ENCODE measurements around the gene IL21. TPM values are rescaled to one million over a fixed set of nuclear protein-coding genes. Genes with fewer than 3 reads are reported as not detected.

Gene IL21
- total RNA-seq, 4 donors from 2014 or later, result not detected

DNA sequence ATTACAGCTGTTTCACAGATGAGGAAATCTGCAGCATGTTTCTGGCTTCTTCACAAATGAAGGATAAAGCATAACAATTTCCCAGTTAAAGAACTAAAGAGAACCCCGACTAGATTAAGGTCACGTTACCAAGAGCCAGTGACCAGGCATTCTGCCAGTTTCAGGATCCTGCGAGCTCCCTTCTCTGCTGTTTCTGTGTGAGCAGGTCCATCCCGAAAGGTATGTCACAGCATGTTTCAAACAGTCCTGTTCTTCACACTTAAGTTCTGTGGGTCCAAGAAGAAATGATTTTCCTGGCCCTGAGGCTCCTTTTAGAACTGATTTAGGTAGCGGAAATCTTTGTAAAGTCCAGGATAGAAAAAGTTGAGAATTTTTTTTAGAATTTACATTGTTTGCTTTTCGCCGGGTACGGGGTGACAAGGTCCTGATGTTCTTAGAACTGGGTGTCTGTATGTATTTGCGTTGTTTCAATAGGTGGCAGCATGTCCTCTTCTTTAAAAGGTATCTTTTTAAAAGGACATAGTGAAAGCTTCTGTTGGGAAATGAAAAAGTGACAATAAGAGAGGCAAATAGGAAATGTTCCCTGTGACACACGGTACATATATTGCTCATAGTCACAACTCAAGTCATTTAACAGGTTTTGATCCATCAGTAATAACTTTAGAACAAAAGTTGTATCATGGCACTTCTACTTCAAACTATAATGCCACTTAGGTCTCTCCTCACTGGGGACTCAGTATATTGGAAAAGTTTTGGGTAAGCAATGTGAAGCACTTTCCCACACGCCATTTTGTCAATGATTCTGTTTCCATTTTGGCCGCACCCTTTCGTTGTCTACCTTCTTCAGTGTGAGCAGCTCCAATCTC, 18.4 kb downstream of the IL21 start:
- Histone ChIP-seq H3K4me1 (peaks cover 0 to 4% of the 10 kb centered on the region in 2 donors), H3K27ac (no peak overlapping the region), H3K4me3 (replicated peaks in 1 of 3) (no peak overlapping the region), H3K9me3 (no peaks in the 10 kb centered on the region), H3K36me3 (no peaks in the 10 kb centered on the region), H3K27me3 (no peaks in the 10 kb centered on the region)
- WGBS, 2 donors, result 30 to 38% methylated on average over 13 of the region's 13 CpGs
- intact Hi-C loops (cut with DNase I), result loop anchor here (5.0 kb wide), 1 partner anchor 110 kb away; no protein-coding TSS in a partner anchor
- TF ChIP-seq POLR2A (IDR thresholded peaks at IDR 0.05), result no peak
- TF ChIP-seq, protein P1, sequence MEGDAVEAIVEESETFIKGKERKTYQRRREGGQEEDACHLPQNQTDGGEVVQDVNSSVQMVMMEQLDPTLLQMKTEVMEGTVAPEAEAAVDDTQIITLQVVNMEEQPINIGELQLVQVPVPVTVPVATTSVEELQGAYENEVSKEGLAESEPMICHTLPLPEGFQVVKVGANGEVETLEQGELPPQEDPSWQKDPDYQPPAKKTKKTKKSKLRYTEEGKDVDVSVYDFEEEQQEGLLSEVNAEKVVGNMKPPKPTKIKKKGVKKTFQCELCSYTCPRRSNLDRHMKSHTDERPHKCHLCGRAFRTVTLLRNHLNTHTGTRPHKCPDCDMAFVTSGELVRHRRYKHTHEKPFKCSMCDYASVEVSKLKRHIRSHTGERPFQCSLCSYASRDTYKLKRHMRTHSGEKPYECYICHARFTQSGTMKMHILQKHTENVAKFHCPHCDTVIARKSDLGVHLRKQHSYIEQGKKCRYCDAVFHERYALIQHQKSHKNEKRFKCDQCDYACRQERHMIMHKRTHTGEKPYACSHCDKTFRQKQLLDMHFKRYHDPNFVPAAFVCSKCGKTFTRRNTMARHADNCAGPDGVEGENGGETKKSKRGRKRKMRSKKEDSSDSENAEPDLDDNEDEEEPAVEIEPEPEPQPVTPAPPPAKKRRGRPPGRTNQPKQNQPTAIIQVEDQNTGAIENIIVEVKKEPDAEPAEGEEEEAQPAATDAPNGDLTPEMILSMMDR (IDR thresholded peaks at IDR 0.05), result peak in 5 of 6 experiments; percentile 29 to 54 (median 44)
- peak; percentile 47 to 64 for DNase-seq

DNA sequence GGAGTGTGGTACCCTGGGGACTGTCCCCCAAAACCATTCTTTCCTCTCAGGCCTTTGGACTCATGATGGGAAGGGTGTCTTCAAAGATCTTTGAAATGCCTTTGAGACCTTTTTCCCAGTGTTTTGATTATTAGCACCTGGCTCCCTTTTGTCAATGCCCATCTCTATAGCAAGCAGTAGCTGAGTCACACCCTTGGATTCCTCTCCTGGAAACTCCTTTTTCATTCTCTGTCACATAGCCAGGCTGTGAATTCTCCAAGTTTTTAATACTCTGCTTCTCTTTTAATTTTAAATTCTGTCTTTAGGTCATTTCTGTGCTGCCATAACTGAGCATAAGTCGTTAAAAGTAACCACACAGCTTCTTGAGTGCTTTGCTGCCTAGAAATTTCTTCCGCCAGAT, 29.7 kb downstream of the IL21 start:
- intact Hi-C loops (cut with DNase I), result no loop called here
- H3K27ac ChIP-seq, result no peak overlapping the region
- H3K9me3 ChIP-seq, result no peaks in the 10 kb centered on the region
- DNase-seq, result no peak
- H3K4me3 ChIP-seq (replicated peaks in 1 of 3), result no peak overlapping the region
- TF ChIP-seq POLR2A (IDR thresholded peaks at IDR 0.05), result no peak
- TF ChIP-seq, protein P1 (IDR thresholded peaks at IDR 0.05), result no peak
- H3K36me3 ChIP-seq, result no peaks in the 10 kb centered on the region
- H3K4me1 ChIP-seq, result no peaks in the 10 kb centered on the region
- no peaks in the 10 kb centered on the region for H3K27me3 ChIP-seq
- 83 to 92% methylated on average over 2 of the region's 2 CpGs for WGBS, 2 donors

DNA sequence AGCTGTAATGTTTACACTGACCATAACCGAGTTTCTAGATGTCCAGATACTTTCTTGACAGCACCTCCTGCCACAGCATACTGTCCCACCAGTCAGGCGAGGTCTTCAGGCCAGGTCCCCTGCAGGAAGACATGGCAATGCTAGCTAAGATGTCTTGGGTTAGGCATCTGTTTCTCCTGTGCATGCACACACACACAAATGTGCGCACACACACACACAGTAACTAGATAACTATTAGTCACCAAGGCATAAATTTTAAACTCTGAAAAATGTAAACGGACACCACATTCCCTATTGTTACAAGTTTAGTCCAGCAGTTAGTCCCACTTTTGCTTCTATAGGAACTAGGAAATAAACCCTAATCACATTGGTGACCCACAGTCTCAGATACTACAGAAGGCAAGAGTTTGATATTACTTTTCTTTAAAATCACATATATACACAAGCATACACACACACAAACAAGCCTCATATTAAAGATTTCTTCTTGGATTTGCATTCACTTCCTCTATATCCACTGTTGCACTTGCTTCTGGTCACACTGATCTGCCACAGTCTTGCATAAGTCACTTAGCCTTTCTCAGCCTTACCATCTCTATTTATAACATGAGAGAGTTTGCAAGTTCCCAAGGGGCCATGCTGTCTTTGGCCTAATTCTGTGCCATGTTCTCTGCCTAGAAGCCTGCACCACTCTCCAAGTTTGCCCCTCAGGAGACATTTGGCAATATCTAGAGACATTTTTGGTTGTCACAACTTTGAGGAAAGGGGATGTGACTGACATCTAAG, 32.2 kb downstream of the IL21 start:
- intact Hi-C loops (cut with DNase I), result no loop called here
- Histone ChIP-seq H3K4me3 (replicated peaks in 1 of 3) (no peak overlapping the region), H3K36me3 (no peaks in the 10 kb centered on the region), H3K27me3 (no peaks in the 10 kb centered on the region), H3K27ac (no peak overlapping the region), H3K9me3 (no peaks in the 10 kb centered on the region), H3K4me1 (no peaks in the 10 kb centered on the region)
- no peak for DNase-seq
- 79 to 87% methylated on average over 4 of the region's 4 CpGs for WGBS, 2 donors
- no peak for TF ChIP-seq POLR2A (IDR thresholded peaks at IDR 0.05)
- TF ChIP-seq, protein P1 (IDR thresholded peaks at IDR 0.05), result no peak

DNA sequence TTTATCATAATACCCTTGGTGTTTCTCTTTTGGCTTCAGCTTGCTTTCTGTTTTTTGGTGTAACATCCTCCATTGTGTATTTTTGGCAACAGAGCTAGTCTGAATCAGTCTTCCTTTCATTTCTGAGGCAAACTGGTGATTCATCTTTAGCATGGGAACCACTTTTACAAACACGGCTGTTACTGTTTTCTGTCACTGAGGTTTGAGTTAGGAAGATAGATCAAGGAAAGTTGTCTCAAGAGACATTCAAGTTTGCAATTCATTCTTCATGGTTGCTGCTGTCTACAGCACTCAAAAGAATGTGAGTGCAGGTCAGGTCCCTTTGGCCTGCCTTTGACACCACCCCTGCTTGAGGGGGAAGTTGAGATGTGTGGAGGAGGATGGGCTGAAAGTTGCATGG, 36.3 kb downstream of the IL21 start:
- 38 to 73% methylated on average over 1 of the region's 1 CpG for WGBS, 2 donors
- TF ChIP-seq POLR2A (IDR thresholded peaks at IDR 0.05), result no peak
- TF ChIP-seq, protein P1 (IDR thresholded peaks at IDR 0.05), result no peak
- no peak overlapping the region for H3K4me3 ChIP-seq (replicated peaks in 1 of 3)
- H3K36me3 ChIP-seq, result no peaks in the 10 kb centered on the region
- no peaks in the 10 kb centered on the region for H3K27me3 ChIP-seq
- H3K4me1 ChIP-seq, result no peaks in the 10 kb centered on the region
- no peak overlapping the region for H3K27ac ChIP-seq
- H3K9me3 ChIP-seq, result no peaks in the 10 kb centered on the region
- intact Hi-C loops (cut with DNase I), result no loop called here
- DNase-seq, result no peak

DNA sequence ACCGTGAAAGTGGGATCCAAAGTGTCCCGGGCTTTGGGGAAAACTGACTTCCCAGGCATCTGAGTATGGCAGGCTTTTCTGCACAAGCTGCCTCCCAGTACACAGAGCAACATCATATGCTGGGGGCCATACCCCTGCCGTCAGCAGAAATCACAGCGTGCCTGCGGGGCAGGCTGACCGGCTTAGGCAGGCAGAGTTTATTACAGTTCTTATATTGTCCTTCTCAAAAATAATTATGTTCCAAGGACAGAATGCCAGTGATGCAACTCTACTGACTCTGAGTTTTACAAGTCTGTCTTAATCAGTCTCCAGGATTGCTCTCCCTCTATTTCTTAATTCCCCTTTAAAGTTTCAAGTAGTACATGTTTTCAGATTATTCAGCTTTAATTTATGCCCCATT, 37.0 kb downstream of the IL21 start:
- H3K4me3 ChIP-seq (replicated peaks in 1 of 3), result no peak overlapping the region
- WGBS, 2 donors, result 60 to 82% methylated on average over 6 of the region's 6 CpGs
- no peaks in the 10 kb centered on the region for H3K4me1 ChIP-seq
- H3K27me3 ChIP-seq, result no peaks in the 10 kb centered on the region
- H3K9me3 ChIP-seq, result no peaks in the 10 kb centered on the region
- H3K36me3 ChIP-seq, result no peaks in the 10 kb centered on the region
- DNase-seq, result no peak
- TF ChIP-seq, protein P1 (IDR thresholded peaks at IDR 0.05), result no peak
- no peak for TF ChIP-seq POLR2A (IDR thresholded peaks at IDR 0.05)
- no peak overlapping the region for H3K27ac ChIP-seq
- intact Hi-C loops (cut with DNase I), result no loop called here
